Embryonic facial prominence (tissue), 1 donor: ENCODE measurements around the gene DNAJC13.
"Not testable (repeated sequence)": the region's sequence is repeated elsewhere in the genome, so short reads cannot be mapped to it uniquely, and the experiment has no call there.

ENCODE experiments used
- DNase-seq: peaks from one replicate; pipeline ENCODE4 v3.0.0-alpha.2; 2016; ENCODE audit errors: extremely low spot score

The DNAJC13 gene

DNA sequence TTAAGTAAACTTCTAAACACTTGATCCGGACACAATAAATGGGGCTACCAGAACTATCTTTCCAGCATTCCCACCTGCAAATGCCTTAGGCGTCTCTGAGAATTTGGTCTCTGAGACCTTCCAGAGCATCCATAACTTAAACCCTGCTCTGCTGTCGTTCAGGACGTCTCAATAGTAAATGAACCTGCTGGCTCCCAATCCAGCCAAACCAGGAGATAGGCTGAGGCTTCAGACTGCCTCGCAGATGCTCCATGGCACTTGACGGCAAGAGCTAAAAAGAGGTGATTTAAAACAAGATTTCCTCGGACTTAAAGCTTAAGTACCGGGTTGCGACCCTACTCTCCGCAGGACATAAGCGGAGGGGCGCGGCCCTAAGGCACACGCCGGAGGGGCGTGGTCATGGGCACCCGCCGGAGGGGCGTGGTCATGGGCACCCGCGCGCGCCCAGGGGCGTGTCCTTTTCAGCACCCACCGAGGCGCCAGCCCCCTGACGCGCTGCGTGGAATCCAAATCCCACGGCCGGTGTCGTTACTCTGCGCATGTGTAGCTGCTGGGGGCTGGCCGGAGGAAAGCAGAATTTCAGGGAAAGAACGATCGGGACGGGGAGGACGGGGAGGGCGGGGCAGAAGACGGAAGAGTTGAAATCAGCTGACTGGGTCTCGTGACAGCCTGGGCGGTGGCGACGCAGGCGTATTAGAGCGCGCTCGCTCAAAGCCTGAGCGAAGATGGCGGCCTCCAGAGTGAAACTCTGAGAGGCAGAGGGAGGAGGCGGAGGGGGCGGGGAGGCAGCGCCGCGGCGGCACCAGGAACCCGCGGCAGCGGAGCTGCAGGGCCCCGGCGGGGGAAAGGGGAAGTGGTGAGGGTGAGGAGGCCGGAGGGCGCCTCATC is at the start of gene DNAJC13:
Gene DNAJC13, plus strand, starts transcription at position 696 of the 888 bp plus-strand sequence. CDS start 17,049 bp downstream, outside the sequence.
- peak; percentile 94 for DNase-seq

DNA sequence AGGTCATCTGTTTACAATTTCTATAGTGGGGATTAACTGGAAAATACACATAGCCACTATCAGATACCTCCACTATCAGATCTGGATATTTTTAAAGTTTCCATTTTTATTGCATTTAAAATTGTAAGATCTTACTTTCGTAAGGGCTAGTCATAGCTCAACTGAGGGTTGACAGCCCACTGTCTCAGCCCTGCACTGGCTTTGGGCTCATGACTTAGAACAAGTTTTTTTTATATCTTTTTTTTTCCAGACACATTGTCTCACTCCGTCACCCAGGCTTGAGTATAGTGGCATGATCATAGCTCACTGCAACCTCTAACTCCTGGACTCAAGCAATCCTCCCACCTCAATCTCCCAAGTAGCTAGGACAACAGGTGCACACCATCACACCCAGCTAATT is 48.8 kb upstream of the DNAJC13 start:
- no peak for DNase-seq

- DNase-seq: no peak
These were observed 48.3 kb upstream of the DNAJC13 start for GRCh38 chr3:132368962-132369361.

GRCh38 chr3:132376945-132377354 is 40.4 kb upstream of the DNAJC13 start:
- not testable (repeated sequence) for DNase-seq

DNA sequence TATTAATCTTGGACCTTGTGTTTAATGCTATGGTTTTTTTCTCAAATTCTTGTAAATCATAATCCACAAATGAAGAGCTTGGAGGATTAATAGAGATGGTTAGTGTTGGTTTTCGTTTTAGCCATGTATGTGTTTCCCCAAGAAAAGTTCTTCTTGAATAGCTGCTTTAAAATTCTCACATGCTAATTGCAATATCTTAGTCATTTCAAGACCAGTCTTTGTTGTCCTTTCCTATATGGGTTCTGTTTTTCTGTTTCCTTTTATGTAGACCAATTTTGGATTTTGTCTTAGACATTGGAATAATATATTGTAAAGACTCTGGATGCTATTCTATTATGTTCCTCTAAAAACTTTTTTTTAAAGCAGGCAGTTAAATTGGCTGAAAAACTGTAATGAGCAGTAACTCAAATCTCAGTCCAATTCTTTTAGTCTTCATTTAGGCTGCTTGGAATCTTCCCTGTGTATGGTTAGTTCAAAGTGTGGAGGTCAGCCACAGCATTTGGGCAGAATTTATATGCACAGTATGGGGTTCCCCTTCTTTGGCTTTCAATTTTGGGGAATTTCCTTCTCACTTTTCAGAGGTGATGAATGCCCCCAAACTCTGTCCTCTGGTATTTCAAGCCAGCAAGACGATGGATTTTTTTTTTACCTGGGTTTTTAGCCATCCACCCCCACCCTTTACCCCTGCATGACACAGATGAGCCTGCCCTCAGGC is 39.1 kb upstream of the DNAJC13 start:
- no peak for DNase-seq

GRCh38 chr3:132378846-132379245 is 38.5 kb upstream of the DNAJC13 start:
- no peak for DNase-seq

- no peak for DNase-seq
These were observed 36.4 kb upstream of the DNAJC13 start for GRCh38 chr3:132380920-132381319.

GRCh38 chr3:132381348-132381944 is 35.9 kb upstream of the DNAJC13 start:
- DNase-seq: no peak

DNA sequence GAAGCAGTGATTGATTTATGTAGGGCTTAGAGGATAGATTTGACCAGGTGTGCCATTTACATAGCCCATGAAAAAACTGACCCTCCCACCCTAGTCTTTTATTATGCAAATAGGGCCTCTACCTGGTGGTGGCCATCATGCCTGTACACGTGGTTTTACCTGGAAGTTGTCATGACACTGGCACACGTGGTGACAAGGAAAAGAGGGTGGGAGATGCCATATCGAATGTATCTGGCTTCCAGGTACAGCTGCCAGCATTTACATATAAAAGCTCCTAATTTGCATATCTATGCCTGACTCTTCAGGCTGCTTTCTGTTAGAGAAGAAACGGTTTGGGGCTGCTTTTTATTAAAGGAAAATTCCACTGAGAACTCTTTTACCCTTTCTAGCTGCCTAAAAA is 35.0 kb upstream of the DNAJC13 start:
- no peak for DNase-seq

DNA sequence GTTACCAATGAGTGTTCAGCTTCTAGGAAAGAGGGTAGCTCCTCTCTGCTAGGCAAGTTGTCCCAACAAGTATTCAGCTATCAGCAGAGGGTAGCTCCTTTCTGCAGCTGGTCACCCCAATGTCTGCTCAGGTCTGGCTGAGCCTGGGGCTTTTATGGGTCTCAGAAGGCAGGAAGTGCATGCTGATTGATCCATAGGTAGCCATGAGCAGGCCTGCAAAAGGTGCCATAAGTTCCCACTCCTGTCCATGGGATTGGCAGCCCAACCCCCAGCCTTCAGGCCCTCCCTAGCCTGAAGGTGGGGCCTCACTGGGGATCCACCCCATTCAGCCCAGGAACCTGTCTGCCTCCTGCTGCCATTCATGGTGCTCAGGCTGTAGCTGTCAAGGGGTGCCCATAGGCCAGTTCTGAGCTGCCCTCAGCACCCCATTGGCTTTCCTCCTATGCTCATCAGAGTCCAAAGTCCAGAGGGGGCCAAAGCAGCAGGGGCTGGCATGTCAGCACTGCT is 34.6 kb upstream of the DNAJC13 start:
- no peak for DNase-seq

- no peak for DNase-seq
These were observed 31.0 kb upstream of the DNAJC13 start for GRCh38 chr3:132386259-132386658.

DNA sequence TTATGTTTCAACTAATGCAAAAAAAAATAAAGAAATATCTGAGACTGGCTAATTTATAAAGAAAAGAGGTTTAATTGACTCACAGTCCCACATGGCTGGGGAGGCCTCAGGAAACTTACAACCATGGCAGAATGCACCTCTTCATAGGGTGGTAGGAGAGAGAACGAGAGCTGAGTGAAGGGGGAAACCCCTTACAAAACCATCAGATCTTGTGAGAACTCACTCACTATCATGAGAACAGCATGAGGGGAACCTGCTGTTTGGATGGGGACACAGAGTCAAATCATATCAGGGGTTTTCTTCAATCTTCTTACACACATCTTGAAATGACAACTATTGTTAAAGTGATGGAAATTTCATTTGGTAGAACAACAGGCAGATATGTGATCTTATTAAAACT is 24.6 kb upstream of the DNAJC13 start:
- not testable (repeated sequence) for DNase-seq

DNA sequence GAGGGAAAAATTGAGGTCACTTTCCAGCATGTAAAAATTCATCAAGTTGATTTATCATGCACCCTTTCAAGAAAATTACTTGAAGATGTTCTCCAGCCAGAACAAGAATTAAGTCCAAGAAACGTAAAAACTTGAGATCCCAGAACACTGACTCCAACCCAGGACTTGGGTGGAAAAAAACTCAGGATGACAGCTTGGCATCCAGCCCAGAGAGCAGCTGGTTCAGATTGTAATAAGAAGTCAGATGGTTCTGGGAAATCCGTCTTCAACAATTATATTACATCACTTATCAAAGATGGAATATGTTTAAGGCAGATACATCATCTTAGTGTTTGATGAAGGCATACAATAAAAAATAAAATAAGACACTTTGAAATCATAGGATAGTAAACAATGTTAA is 23.0 kb upstream of the DNAJC13 start:
- DNase-seq: peak; percentile 61

- no peak for DNase-seq
These were observed 22.2 kb upstream of the DNAJC13 start for GRCh38 chr3:132395126-132395525.

DNA sequence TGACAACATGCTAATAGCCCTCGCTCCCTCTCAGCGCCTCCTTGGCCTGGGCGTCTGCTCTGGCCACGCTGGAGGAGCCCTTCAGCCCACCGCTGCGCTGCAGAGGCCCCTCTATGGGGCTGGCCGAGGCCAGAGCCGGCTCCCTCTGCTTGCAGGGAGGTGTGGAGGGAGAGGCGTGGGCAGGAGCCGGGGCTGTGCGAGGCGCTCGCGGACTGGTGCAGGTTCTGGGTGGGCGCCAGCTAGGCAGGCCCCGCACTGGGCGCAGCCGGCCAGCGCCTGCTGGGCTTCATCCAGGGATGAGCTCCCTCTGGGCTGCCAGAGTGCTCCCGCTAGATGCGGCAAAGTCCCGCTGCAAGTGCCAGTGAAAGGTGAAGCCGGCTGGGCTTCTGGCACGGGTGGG is 21.0 kb upstream of the DNAJC13 start:
- no peak for DNase-seq

DNA sequence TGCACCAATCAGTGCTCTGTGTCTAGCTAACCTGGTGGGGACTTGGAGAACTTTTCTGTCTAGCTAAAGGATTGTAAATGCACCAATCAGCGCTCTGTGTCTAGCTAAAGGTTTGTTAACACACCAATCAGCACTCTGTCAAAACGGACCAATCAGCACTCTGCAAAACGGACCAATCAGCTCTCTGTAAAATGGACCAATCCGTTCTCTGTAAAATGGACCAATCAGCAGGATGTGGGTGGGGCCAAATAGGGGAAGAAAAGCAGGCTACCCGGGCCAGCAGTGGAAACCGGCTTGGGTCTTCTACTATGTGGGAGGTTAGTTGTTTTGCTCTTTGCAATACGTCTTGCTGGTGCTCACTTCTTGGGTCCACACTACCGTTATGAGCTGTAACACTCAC is 20.5 kb upstream of the DNAJC13 start:
- not testable (repeated sequence) for DNase-seq

DNA sequence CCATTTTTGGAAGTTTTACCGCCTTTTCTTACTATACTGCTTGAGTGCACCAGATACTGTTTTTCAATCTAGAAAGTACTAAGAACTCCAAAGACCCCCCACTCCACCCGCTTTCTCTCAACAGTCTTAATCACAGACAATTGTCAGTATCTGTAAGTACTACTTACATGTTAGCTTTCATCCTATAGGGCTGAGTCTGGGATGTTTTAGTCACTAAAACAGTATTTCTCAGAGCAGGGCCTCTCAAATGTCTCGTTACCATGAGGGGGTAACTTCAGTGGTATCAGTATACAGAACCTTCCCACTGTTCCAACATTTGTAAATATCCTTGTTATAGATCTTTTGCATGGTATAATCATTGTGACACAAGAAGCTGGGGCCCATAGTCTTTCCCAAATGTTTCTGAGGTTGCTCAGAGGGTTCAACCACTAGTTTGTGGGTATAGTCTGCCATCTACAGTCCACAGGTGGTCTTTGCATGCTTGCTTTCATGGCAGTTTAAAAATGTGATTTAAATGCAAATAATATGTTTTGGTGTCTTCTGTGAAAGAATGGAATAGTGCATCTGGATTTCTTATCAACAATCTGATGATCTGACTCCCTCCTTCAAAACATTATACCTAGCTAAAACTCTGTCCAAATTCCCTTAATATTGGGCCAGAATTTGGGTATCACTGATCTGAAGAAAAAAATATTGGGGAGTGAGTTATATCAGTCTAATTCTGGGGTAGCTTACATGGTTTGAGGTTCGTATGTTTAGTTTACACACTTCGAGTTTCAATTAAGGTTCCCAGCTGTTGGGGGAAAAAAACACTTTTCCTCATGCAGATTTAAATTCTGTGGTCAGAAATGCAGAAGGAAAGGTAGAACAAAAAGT is 18.0 kb upstream of the DNAJC13 start:
- DNase-seq: peak; percentile 77

GRCh38 chr3:132401255-132401654 is 16.0 kb upstream of the DNAJC13 start:
- DNase-seq: no peak

- no peak for DNase-seq
These were observed 13.0 kb upstream of the DNAJC13 start for GRCh38 chr3:132404276-132404675.

- DNase-seq: no peak
These were observed 12.1 kb upstream of the DNAJC13 start for GRCh38 chr3:132405188-132405587.

- no peak for DNase-seq
These were observed 11.5 kb upstream of the DNAJC13 start for GRCh38 chr3:132405609-132406299.
